ENCODE data around the gene ZNF35.
"Not testable (repeated sequence)": the region's sequence is repeated elsewhere in the genome, so short reads cannot be mapped to it uniquely, and the experiment has no call there.

Gene ZNF35

GRCh38 chr3:44665173-44665572 lies 16.6 kb downstream of the ZNF35 start:
- no peak for TF ChIP-seq CTCF (conservative IDR thresholded peaks at IDR 0.05; ENCODE audit: low read depth, low read length)
- no peak for DNase-seq (ENCODE audit: low read depth)
- H3K4me3 ChIP-seq (ENCODE audit: low read length): no peak overlapping the region

GRCh38 chr3:44666346-44666745 lies 17.8 kb downstream of the ZNF35 start:
- H3K4me3 ChIP-seq (ENCODE audit: low read length): no peak overlapping the region
- no peak for TF ChIP-seq CTCF (conservative IDR thresholded peaks at IDR 0.05; ENCODE audit: low read depth, low read length)
- no peak for DNase-seq (ENCODE audit: low read depth)

GRCh38 chr3:44669760-44670159 lies 21.2 kb downstream of the ZNF35 start:
- no peak overlapping the region for H3K4me3 ChIP-seq (ENCODE audit: low read length)
- no peak for DNase-seq (ENCODE audit: low read depth)
- TF ChIP-seq CTCF (conservative IDR thresholded peaks at IDR 0.05; ENCODE audit: low read depth, low read length): no peak

GRCh38 chr3:44673466-44673865 lies 24.9 kb downstream of the ZNF35 start:
- not testable (repeated sequence) for DNase-seq (ENCODE audit: low read depth); H3K4me3 ChIP-seq (ENCODE audit: low read length)

GRCh38 chr3:44674211-44674610 lies 25.7 kb downstream of the ZNF35 start:
- H3K4me3 ChIP-seq (ENCODE audit: low read length): no peak overlapping the region
- no peak for DNase-seq (ENCODE audit: low read depth)
- TF ChIP-seq CTCF (conservative IDR thresholded peaks at IDR 0.05; ENCODE audit: low read depth, low read length): no peak

GRCh38 chr3:44678480-44679116 lies 30.1 kb downstream of the ZNF35 start:
- no peak overlapping the region for H3K4me3 ChIP-seq (ENCODE audit: low read length)
- TF ChIP-seq CTCF (conservative IDR thresholded peaks at IDR 0.05; ENCODE audit: low read depth, low read length): no peak
- no peak for DNase-seq (ENCODE audit: low read depth)

- no peak overlapping the region for H3K4me3 ChIP-seq (ENCODE audit: low read length)
- no peak for TF ChIP-seq CTCF (conservative IDR thresholded peaks at IDR 0.05; ENCODE audit: low read depth, low read length)
- DNase-seq (ENCODE audit: low read depth): no peak
These were observed 32.5 kb downstream of the ZNF35 start for GRCh38 chr3:44680921-44681455.
